HEK293 (cell line): ENCODE data around the gene TEKT5.

ENCODE experiments used
- CTCF ChIA-PET: fragments of 350-600 bp; formaldehyde crosslinking; extraction: SDS; loops from one replicate; lab custom pipeline; 2021; ENCODE audit warnings: antibody characterized with exemption; lab: Yijun Ruan, JAX
- POLR2A ChIA-PET: fragments of 300-600 bp; formaldehyde crosslinking; extraction: SDS; loops from one replicate; lab custom pipeline; 2020; ENCODE audit warnings: antibody characterized with exemption, inconsistent platforms; lab: Yijun Ruan, JAX
- H3K27ac ChIP-seq: fragments of 200-500 bp; sonication (Bioruptor generic); 2 replicates; pipeline ENCODE4 v1.5.1; 2014; ENCODE audit warnings: low read depth, low read length, control low read depth, inconsistent platforms; ENCODE audit errors: extremely low read depth
- H3K36me3 ChIP-seq, 2 experiments: fragments of 200-500 bp in 1 of 2; sonication (Bioruptor generic) in 1 of 2; 1 replicate in 1 of 2; 2 replicates in 1 of 2; pipeline ENCODE4 v1.5.1; 2014 to 2017; ENCODE audit warnings: inconsistent platforms in 2 of 2, low read length in 2 of 2; ENCODE audit not compliant: control insufficient read depth in 2 of 2, insufficient read depth in 1 of 2
- H3K4me1 ChIP-seq: fragments of 200-500 bp; sonication (Bioruptor generic); 2 replicates; pipeline ENCODE4 v1.5.1; 2014; ENCODE audit warnings: mild to moderate bottlenecking, low read length, inconsistent platforms; ENCODE audit not compliant: control insufficient read depth, insufficient read depth
- H3K4me3 ChIP-seq: 2 replicates; pipeline ENCODE4 v1.5.1; 2011; ENCODE audit warnings: low read depth, mild to moderate bottlenecking, control low read depth, low read length, moderate library complexity
- H3K9me3 ChIP-seq: fragments of 200-500 bp; sonication (Bioruptor generic); 2 replicates; pipeline ENCODE4 v1.5.1; 2014; ENCODE audit warnings: low read depth, low read length, inconsistent platforms; ENCODE audit not compliant: control insufficient read depth, insufficient read depth
- EGR2 ChIP-seq: fragments of 450-650 bp; formaldehyde crosslinking; IDR thresholded peaks from 2 replicates; pipeline ENCODE4 v1.5.1; 2016; ENCODE audit warnings: low read depth, missing biosample characterization, missing genetic modification characterization
- GFI1B ChIP-seq: fragments of 450-650 bp; formaldehyde crosslinking; IDR thresholded peaks from 2 replicates; pipeline ENCODE4 v1.5.1; 2016; ENCODE audit warnings: missing biosample characterization, missing genetic modification characterization
- KLF1 ChIP-seq: fragments of 450-650 bp; formaldehyde crosslinking; IDR thresholded peaks from 2 replicates; pipeline ENCODE4 v1.5.1; 2016; ENCODE audit warnings: missing biosample characterization, missing genetic modification characterization
- KLF8 ChIP-seq: fragments of 450-650 bp; formaldehyde crosslinking; IDR thresholded peaks from 2 replicates; pipeline ENCODE4 v1.5.1; 2016; ENCODE audit warnings: missing biosample characterization, missing genetic modification characterization
- KLF9 ChIP-seq: fragments of 450-650 bp; formaldehyde crosslinking; IDR thresholded peaks from 2 replicates; pipeline ENCODE4 v1.5.1; 2016; ENCODE audit warnings: missing biosample characterization, missing genetic modification characterization, low read depth
- PRDM1 ChIP-seq: fragments of 450-650 bp; formaldehyde crosslinking; IDR thresholded peaks from 2 replicates; pipeline ENCODE4; 2016; ENCODE audit warnings: missing biosample characterization, missing genetic modification characterization
- RBAK ChIP-seq: fragments of 450-650 bp; formaldehyde crosslinking; IDR thresholded peaks from 2 replicates; pipeline ENCODE4 v1.5.1; 2016; ENCODE audit warnings: missing biosample characterization, missing genetic modification characterization
- SP2 ChIP-seq: fragments of 450-650 bp; formaldehyde crosslinking; IDR thresholded peaks from 2 replicates; pipeline ENCODE4 v1.5.1; 2016; ENCODE audit warnings: missing biosample characterization, missing genetic modification characterization
- SP3 ChIP-seq: fragments of 450-650 bp; formaldehyde crosslinking; IDR thresholded peaks from 2 replicates; pipeline ENCODE4 v1.5.1; 2016; ENCODE audit warnings: missing biosample characterization, missing genetic modification characterization
- SP7 ChIP-seq: fragments of 450-650 bp; formaldehyde crosslinking; IDR thresholded peaks from 2 replicates; pipeline ENCODE4 v1.5.1; 2016; ENCODE audit warnings: missing biosample characterization, missing genetic modification characterization
- ZBTB17 ChIP-seq: fragments of 450-650 bp; formaldehyde crosslinking; IDR thresholded peaks from 2 replicates; pipeline ENCODE4 v1.5.1; 2016; ENCODE audit warnings: missing biosample characterization, missing genetic modification characterization
- ZBTB20 ChIP-seq: fragments of 450-650 bp; formaldehyde crosslinking; IDR thresholded peaks from 2 replicates; pipeline ENCODE4 v1.5.1; 2016; ENCODE audit warnings: missing biosample characterization, missing genetic modification characterization
- ZFHX2 ChIP-seq: fragments of 450-650 bp; formaldehyde crosslinking; conservative IDR thresholded peaks from 2 replicates; pipeline ENCODE4 v1.5.1; 2016; ENCODE audit warnings: missing biosample characterization, missing genetic modification characterization
- ZIC2 ChIP-seq: fragments of 450-650 bp; formaldehyde crosslinking; IDR thresholded peaks from 2 replicates; pipeline ENCODE4 v1.5.1; 2016; ENCODE audit warnings: missing biosample characterization, missing genetic modification characterization
- ZNF157 ChIP-seq: fragments of 450-650 bp; formaldehyde crosslinking; IDR thresholded peaks from 2 replicates; pipeline ENCODE4 v1.5.1; 2016; ENCODE audit warnings: missing biosample characterization, missing genetic modification characterization
- ZNF221 ChIP-seq: fragments of 450-650 bp; formaldehyde crosslinking; IDR thresholded peaks from 2 replicates; pipeline ENCODE4 v1.5.1; 2017; ENCODE audit warnings: missing biosample characterization, missing genetic modification characterization, borderline replicate concordance
- ZNF239 ChIP-seq: fragments of 450-650 bp; formaldehyde crosslinking; IDR thresholded peaks from 2 replicates; pipeline ENCODE4 v1.5.1; 2016; ENCODE audit warnings: missing biosample characterization, missing genetic modification characterization
- ZNF350 ChIP-seq: fragments of 450-650 bp; formaldehyde crosslinking; IDR thresholded peaks from 2 replicates; pipeline ENCODE4 v1.5.0; 2017; ENCODE audit warnings: missing biosample characterization, mild to moderate bottlenecking, missing genetic modification characterization
- ZNF37A ChIP-seq: fragments of 450-650 bp; IDR thresholded peaks from 2 replicates; pipeline ENCODE4 v1.5.1; 2018; ENCODE audit warnings: missing biosample characterization, missing genetic modification characterization
- ZNF404 ChIP-seq: fragments of 450-650 bp; formaldehyde crosslinking; IDR thresholded peaks from 2 replicates; pipeline ENCODE4 v1.5.1; 2017; ENCODE audit warnings: missing biosample characterization, missing genetic modification characterization
- ZNF473 ChIP-seq: fragments of 450-650 bp; formaldehyde crosslinking; IDR thresholded peaks from 2 replicates; pipeline ENCODE4 v1.5.1; 2017; ENCODE audit warnings: missing biosample characterization, missing genetic modification characterization
- ZNF596 ChIP-seq: fragments of 450-650 bp; IDR thresholded peaks from 2 replicates; pipeline ENCODE4 v1.5.0; 2018; ENCODE audit warnings: missing biosample characterization, mild to moderate bottlenecking, missing genetic modification characterization, moderate library complexity
- ZNF623 ChIP-seq: fragments of 450-650 bp; formaldehyde crosslinking; IDR thresholded peaks from 2 replicates; pipeline ENCODE4 v1.5.1; 2016; ENCODE audit warnings: missing biosample characterization, missing genetic modification characterization
- ZNF660 ChIP-seq: fragments of 450-650 bp; IDR thresholded peaks from 2 replicates; pipeline ENCODE4 v1.5.1; 2018; ENCODE audit warnings: missing biosample characterization, mild to moderate bottlenecking, missing genetic modification characterization
- ZNF701 ChIP-seq: fragments of 450-650 bp; formaldehyde crosslinking; IDR thresholded peaks from 2 replicates; pipeline ENCODE4 v1.5.1; 2016; ENCODE audit warnings: missing biosample characterization, missing genetic modification characterization
- TF ChIP-seq, protein P1 (sequence below): fragments of 450-650 bp; formaldehyde crosslinking; IDR thresholded peaks from 2 replicates; pipeline ENCODE4; 2016; ENCODE audit warnings: missing biosample characterization, missing genetic modification characterization
- TF ChIP-seq, protein P2 (sequence below): fragments of 450-650 bp; formaldehyde crosslinking; IDR thresholded peaks from 2 replicates; pipeline ENCODE4 v1.5.1; 2016; ENCODE audit warnings: missing biosample characterization, missing genetic modification characterization, low read depth
- TF ChIP-seq, protein P3 (sequence below): fragments of 450-650 bp; formaldehyde crosslinking; IDR thresholded peaks from 2 replicates; pipeline ENCODE4 v1.5.1; 2016; ENCODE audit warnings: missing biosample characterization, missing genetic modification characterization
- TF ChIP-seq, protein P4 (sequence below): fragments of 450-650 bp; formaldehyde crosslinking; IDR thresholded peaks from 2 replicates; pipeline ENCODE4 v1.5.1; 2017; ENCODE audit warnings: missing biosample characterization, missing genetic modification characterization
- TF ChIP-seq, protein P5 (sequence below): sonication (generic); formaldehyde crosslinking; IDR thresholded peaks from 2 replicates; pipeline ENCODE4 v1.8.1; 2022; ENCODE audit warnings: mild to moderate bottlenecking, moderate library complexity, missing genetic modification reagents

Gene TEKT5

DNA sequence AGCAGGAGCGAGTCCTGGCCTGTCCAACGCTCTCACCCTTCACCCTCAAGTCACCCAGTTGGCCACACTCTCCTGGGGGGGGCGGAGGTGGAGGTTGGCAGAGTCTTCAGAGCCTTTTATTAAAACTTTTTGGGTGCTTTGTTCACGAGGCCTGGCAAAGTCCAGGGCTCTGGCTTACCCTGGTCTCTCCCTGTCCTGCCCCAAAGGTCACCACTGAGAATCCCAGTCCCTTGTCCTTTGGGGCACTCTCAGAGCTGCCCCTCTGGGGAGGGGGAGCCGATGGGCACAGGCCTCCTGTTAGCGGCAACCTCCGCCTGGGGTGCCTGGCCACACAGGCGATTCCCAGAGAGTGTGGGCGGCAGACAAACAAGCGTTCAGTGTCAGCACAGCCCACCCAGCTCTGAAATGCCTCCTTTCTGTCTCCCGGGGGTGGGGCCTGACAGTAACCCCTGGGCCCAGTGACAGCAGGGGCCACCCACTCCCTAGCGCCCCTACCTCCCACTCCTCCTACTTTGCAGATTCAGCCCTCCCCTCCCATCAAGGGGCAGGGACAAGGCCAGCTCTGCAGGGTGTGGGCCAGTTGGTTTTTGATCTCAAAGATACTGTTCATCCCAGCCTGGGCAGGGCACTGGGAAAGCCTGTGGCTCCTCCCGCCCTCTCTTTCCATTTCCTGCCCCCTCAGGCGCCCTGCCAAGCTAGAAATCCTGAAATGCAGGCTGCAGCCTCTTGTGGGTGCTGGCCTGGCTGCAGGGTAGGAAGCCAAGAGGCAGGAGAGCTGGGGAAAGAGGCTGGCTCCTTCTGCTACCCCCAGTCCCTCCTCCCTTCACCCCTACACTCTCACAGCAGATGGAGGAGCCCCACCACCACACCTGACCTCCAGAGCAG, 77.7 kb downstream of the TEKT5 start:
- no peak overlapping the region for H3K27ac ChIP-seq
- POLR2A ChIA-PET, result no interaction called here
- CTCF ChIA-PET, result interaction anchor here (0.6 to 1.6 kb wide), 5 partner anchors 11 to 247 kb away, joined by 3 to 5 read pairs (median 3); partner anchors contain the start of gene EMP2

DNA sequence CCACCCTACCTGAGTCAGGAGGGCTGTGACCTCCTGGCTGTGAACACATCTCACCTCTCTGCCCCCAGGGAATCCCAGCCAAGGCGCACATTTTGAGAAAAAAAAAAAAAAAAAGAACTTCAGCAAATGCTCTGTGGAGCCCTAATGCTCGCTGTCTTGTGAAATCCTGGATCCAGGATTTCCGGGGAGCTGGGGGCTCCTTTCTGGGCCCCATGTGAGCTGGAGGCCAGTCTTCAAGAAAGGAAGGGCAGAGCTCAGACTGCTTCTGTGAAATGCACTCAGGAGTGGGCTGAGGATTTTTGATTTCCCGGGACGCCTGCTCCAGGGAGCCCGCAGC, 78.3 kb downstream of the TEKT5 start:
- peaks cover 4% of the 10 kb centered on the region; the same call in 1 of the 2 replicates for H3K4me1 ChIP-seq
- CTCF ChIA-PET, result interaction anchor here (0.6 to 1.1 kb wide), 2 partner anchors 55 to 246 kb away, joined by 3 read pairs; no protein-coding TSS in a partner anchor
- TF ChIP-seq ZNF473 (tag by site-specific recombination) (no peak), ZNF221 (tag by site-specific recombination) (no peak), ZNF37A (no peak), ZNF701 (tag by site-specific recombination) (no peak), ZNF596 (tag by site-specific recombination) (no peak), ZBTB17 (tag by site-specific recombination) (no peak), ZNF157 (tag by site-specific recombination) (no peak), ZNF660 (tag by site-specific recombination) (no peak), RBAK (tag by site-specific recombination) (no peak), ZNF239 (tag by site-specific recombination) (no peak)
- TF ChIP-seq, protein P1, sequence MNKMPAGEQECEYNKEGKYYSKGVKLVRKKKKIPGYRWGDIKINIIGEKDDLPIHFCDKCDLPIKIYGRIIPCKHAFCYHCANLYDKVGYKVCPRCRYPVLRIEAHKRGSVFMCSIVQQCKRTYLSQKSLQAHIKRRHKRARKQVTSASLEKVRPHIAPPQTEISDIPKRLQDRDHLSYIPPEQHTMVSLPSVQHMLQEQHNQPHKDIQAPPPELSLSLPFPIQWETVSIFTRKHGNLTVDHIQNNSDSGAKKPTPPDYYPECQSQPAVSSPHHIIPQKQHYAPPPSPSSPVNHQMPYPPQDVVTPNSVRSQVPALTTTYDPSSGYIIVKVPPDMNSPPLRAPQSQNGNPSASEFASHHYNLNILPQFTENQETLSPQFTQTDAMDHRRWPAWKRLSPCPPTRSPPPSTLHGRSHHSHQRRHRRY (tag by site-specific recombination), result no peak
- TF ChIP-seq, all 188 proteins: peak for 0
- Histone ChIP-seq H3K4me3 (no peak overlapping the region), H3K36me3 (no peaks in the 10 kb centered on the region), H3K9me3 (no peaks in the 10 kb centered on the region), H3K27ac (no peak overlapping the region)
- POLR2A ChIA-PET, result no interaction called here

More for the DNA sequence above, 77.7 kb downstream of the TEKT5 start:
- no peak for TF ChIP-seq ZNF404 (tag by site-specific recombination)
- no peak for TF ChIP-seq ZNF623 (tag by site-specific recombination)
- peak; percentile 100 for TF ChIP-seq ZFHX2 (tag by site-specific recombination)
- TF ChIP-seq KLF9 (tag by site-specific recombination), result no peak
- TF ChIP-seq KLF8, result no peak
- peak; percentile 20; the same call in 1 of the 2 replicates for TF ChIP-seq ZBTB20 (tag by site-specific recombination)
- peak; percentile 99 for TF ChIP-seq EGR2 (tag by site-specific recombination)
- TF ChIP-seq ZIC2 (tag by site-specific recombination), result peak; percentile 62
- peak; percentile 38 for TF ChIP-seq SP2 (tag by site-specific recombination)
- TF ChIP-seq, protein P2, sequence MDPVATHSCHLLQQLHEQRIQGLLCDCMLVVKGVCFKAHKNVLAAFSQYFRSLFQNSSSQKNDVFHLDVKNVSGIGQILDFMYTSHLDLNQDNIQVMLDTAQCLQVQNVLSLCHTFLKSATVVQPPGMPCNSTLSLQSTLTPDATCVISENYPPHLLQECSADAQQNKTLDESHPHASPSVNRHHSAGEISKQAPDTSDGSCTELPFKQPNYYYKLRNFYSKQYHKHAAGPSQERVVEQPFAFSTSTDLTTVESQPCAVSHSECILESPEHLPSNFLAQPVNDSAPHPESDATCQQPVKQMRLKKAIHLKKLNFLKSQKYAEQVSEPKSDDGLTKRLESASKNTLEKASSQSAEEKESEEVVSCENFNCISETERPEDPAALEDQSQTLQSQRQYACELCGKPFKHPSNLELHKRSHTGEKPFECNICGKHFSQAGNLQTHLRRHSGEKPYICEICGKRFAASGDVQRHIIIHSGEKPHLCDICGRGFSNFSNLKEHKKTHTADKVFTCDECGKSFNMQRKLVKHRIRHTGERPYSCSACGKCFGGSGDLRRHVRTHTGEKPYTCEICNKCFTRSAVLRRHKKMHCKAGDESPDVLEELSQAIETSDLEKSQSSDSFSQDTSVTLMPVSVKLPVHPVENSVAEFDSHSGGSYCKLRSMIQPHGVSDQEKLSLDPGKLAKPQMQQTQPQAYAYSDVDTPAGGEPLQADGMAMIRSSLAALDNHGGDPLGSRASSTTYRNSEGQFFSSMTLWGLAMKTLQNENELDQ (tag by site-specific recombination), result no peak
- TF ChIP-seq, protein P3, sequence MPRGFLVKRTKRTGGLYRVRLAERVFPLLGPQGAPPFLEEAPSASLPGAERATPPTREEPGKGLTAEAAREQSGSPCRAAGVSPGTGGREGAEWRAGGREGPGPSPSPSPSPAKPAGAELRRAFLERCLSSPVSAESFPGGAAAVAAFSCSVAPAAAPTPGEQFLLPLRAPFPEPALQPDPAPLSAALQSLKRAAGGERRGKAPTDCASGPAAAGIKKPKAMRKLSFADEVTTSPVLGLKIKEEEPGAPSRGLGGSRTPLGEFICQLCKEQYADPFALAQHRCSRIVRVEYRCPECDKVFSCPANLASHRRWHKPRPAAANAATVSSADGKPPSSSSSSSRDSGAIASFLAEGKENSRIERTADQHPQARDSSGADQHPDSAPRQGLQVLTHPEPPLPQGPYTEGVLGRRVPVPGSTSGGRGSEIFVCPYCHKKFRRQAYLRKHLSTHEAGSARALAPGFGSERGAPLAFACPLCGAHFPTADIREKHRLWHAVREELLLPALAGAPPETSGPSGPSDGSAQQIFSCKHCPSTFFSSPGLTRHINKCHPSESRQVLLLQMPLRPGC (tag by site-specific recombination), result no peak
- no peak for TF ChIP-seq ZNF350
- TF ChIP-seq, protein P4, sequence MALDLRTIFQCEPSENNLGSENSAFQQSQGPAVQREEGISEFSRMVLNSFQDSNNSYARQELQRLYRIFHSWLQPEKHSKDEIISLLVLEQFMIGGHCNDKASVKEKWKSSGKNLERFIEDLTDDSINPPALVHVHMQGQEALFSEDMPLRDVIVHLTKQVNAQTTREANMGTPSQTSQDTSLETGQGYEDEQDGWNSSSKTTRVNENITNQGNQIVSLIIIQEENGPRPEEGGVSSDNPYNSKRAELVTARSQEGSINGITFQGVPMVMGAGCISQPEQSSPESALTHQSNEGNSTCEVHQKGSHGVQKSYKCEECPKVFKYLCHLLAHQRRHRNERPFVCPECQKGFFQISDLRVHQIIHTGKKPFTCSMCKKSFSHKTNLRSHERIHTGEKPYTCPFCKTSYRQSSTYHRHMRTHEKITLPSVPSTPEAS (tag by site-specific recombination), result no peak
- TF ChIP-seq SP7, result peak; percentile 32; the same call in 1 of the 2 replicates
- TF ChIP-seq PRDM1 (tag by site-specific recombination), result no peak
- peak; percentile 92 for TF ChIP-seq KLF1 (tag by site-specific recombination)
- peak; percentile 33 for TF ChIP-seq SP3 (tag by site-specific recombination)
- no peak for TF ChIP-seq GFI1B (tag by site-specific recombination)
- TF ChIP-seq, protein P5, sequence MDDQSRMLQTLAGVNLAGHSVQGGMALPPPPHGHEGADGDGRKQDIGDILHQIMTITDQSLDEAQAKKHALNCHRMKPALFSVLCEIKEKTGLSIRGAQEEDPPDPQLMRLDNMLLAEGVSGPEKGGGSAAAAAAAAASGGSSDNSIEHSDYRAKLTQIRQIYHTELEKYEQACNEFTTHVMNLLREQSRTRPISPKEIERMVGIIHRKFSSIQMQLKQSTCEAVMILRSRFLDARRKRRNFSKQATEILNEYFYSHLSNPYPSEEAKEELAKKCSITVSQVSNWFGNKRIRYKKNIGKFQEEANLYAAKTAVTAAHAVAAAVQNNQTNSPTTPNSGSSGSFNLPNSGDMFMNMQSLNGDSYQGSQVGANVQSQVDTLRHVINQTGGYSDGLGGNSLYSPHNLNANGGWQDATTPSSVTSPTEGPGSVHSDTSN, result peak; percentile 34; the same call in 1 of the 2 replicates
- no peak overlapping the region for H3K4me3 ChIP-seq
- H3K36me3 ChIP-seq, result no peaks in the 10 kb centered on the region
- peaks cover 4% of the 10 kb centered on the region; the same call in 1 of the 2 replicates for H3K4me1 ChIP-seq
- no peaks in the 10 kb centered on the region for H3K9me3 ChIP-seq
